Fibroblast of upper back skin (primary cell): ENCODE data around the gene TAS2R50.
"Not testable (repeated sequence)": the region's sequence is repeated elsewhere in the genome, so short reads cannot be mapped to it uniquely, and the experiment has no call there.

Experiments used
- DNase-seq: peaks from one replicate; pipeline ENCODE4 v3.0.0-alpha.2; 2013

Gene TAS2R50

GRCh38 chr12:10986812-10987211 is at the start of gene TAS2R50:
Gene TAS2R50 (minus strand): TSS chr12:10986912. CDS start chr12:10986860, 52 bp downstream.
- no peak for DNase-seq

GRCh38 chr12:11033959-11034358 is 47.2 kb upstream of the TAS2R50 start:
- DNase-seq = not testable (repeated sequence)

GRCh38 chr12:11031307-11031706 is 44.6 kb upstream of the TAS2R50 start, which contains the start of gene TAS2R31:
Gene TAS2R31 (minus strand): TSS chr12:11031407. CDS start chr12:11031335, 72 bp downstream.
- no peak for DNase-seq

GRCh38 chr12:11026118-11026517 is 39.4 kb upstream of the TAS2R50 start:
- DNase-seq = no peak

GRCh38 chr12:11023387-11023786 is 36.7 kb upstream of the TAS2R50 start:
- DNase-seq = no peak

GRCh38 chr12:11022520-11022919 is 35.8 kb upstream of the TAS2R50 start, which contains the start of gene TAS2R19:
Gene TAS2R19 (minus strand): TSS chr12:11022620. CDS start chr12:11022571, 49 bp downstream.
- no peak for DNase-seq

GRCh38 chr12:11016937-11017336 is 30.2 kb upstream of the TAS2R50 start:
- DNase-seq = no peak

GRCh38 chr12:11015775-11016430 is 29.2 kb upstream of the TAS2R50 start:
- DNase-seq = no peak

- peak; percentile 9 for DNase-seq
These were observed 27.5 kb upstream of the TAS2R50 start for GRCh38 chr12:11014234-11014633.

- DNase-seq = no peak
These were observed 20.9 kb upstream of the TAS2R50 start for GRCh38 chr12:11007608-11008007.

- DNase-seq = no peak
These were observed 11.5 kb upstream of the TAS2R50 start, which contains the start of gene TAS2R20 for GRCh38 chr12:10998204-10998603. Gene TAS2R20 (minus strand): TSS chr12:10998304. CDS start chr12:10997875, 429 bp downstream.

GRCh38 chr12:10994307-10994706 is 7.6 kb upstream of the TAS2R50 start:
- DNase-seq = no peak

GRCh38 chr12:10989107-10989506 is 2.4 kb upstream of the TAS2R50 start:
- DNase-seq = no peak

- no peak for DNase-seq
These were observed 4.5 kb downstream of the TAS2R50 start for GRCh38 chr12:10982244-10982643.

- no peak for DNase-seq
These were observed 11.7 kb downstream of the TAS2R50 start for GRCh38 chr12:10974965-10975364.

- DNase-seq = peak; percentile 63
These were observed 17.8 kb downstream of the TAS2R50 start for GRCh38 chr12:10968765-10969456.

GRCh38 chr12:10967409-10967808 is 19.3 kb downstream of the TAS2R50 start:
- DNase-seq = peak; percentile 44

- DNase-seq = no peak
These were observed 20.4 kb downstream of the TAS2R50 start for GRCh38 chr12:10966314-10966713.

GRCh38 chr12:10965476-10965875 is 21.2 kb downstream of the TAS2R50 start:
- no peak for DNase-seq

GRCh38 chr12:10960211-10960610 is 26.5 kb downstream of the TAS2R50 start:
- no peak for DNase-seq

GRCh38 chr12:10959804-10960203 is 26.9 kb downstream of the TAS2R50 start:
- peak; percentile 9 for DNase-seq

- DNase-seq = peak; percentile 62
These were observed 29.0 kb downstream of the TAS2R50 start for GRCh38 chr12:10957741-10958140.

GRCh38 chr12:10956085-10956484 is 30.6 kb downstream of the TAS2R50 start:
- DNase-seq = no peak

GRCh38 chr12:10952645-10953044 is 34.1 kb downstream of the TAS2R50 start:
- no peak for DNase-seq
